Gastrocnemius medialis (tissue), 4 donors: Measurements from ENCODE around the gene HOXA9. TPM values are rescaled to one million over a fixed set of nuclear protein-coding genes. Genes with fewer than 3 reads are reported as not detected.

Experiments used
- ATAC-seq, 2 donors: fragments of 150-250 bp; one replicate each; pipeline ENCODE4 v1.9.1; 2016
- DNase-seq, 2 donors: peaks; one replicate each; pipeline ENCODE4 v3.0.0-alpha.2; 2019
- H3K27ac ChIP-seq, 4 donors: fragments of 200-600 bp; sonication (generic); 1 replicate in 1 of 4; 2 replicates in 3 of 4; pipeline ENCODE4 v1.5.1; 2016 to 2018; ENCODE audit warnings: mild to moderate bottlenecking in 2 of 4, moderate library complexity in 1 of 4
- H3K27me3 ChIP-seq, 3 donors: fragments of 200-600 bp; sonication (generic) in 2 of 3; 1 replicate in 1 of 3; 2 replicates in 2 of 3; pipeline versions ENCODE4 v1.5.1 to v1.6.0; 2016 to 2019; ENCODE audit warnings: mild to moderate bottlenecking in 1 of 3, moderate library complexity in 1 of 3
- H3K36me3 ChIP-seq, 2 donors: fragments of 200-600 bp; sonication (generic) in 1 of 2; one replicate each; pipeline ENCODE4 v1.5.1; 2017 to 2018
- H3K4me1 ChIP-seq, 2 donors: fragments of 200-600 bp; sonication (generic) in 1 of 2; one replicate each; pipeline ENCODE4 v1.5.1; 2016 to 2017; ENCODE audit warnings: mild to moderate bottlenecking in 2 of 2
- H3K4me3 ChIP-seq, 4 donors: fragments of 200-600 bp; sonication (generic) in 3 of 4; 1 replicate in 1 of 4; 2 replicates in 3 of 4; pipeline ENCODE4 v1.5.1; 2016 to 2019; ENCODE audit warnings: mild to moderate bottlenecking in 2 of 4
- H3K9me3 ChIP-seq, 3 donors: fragments of 200-600 bp; sonication (generic) in 2 of 3; 1 replicate in 1 of 3; 2 replicates in 2 of 3; pipeline ENCODE4 v1.5.1; 2016 to 2019
- CTCF ChIP-seq, 5 experiments: fragments of 450-650 bp in 3 of 5; fragments of 200-600 bp in 2 of 5; sonication (generic) in 2 of 5; IDR thresholded peaks in 4 of 5; conservative IDR thresholded peaks in 1 of 5; 1 replicate in 4 of 5; 2 replicates in 1 of 5; pipeline ENCODE4 v1.5.1; 2016 to 2019; ENCODE audit warnings: antibody characterized with exemption in 5 of 5, mild to moderate bottlenecking in 3 of 5, moderate library complexity in 3 of 5
- POLR2A ChIP-seq, 2 donors: fragments of 450-650 bp; IDR thresholded peaks; one replicate each; pipeline ENCODE4 v1.6.1; 2017; ENCODE audit warnings: antibody characterized with exemption in 2 of 2, mild to moderate bottlenecking in 2 of 2, moderate library complexity in 2 of 2
- in situ Hi-C, 4 donors: fragments of 200-750 bp; cut with MboI; loops; one replicate each; pipeline versions ENCODE4 v1.15.0 to v1.8.0; 2017; ENCODE audit warnings: low sequenced_read_pairs in 4 of 4
- intact Hi-C: fragments of 100-400 bp; cut with DNase I; formaldehyde crosslinking; loops from one replicate; pipeline ENCODE4 v1.15.1; 2023; ENCODE audit warnings: low total_unique reads
- total RNA-seq, 4 donors: library from RNA; depleted of rRNA; stranded (reverse); fragments of >200 nt; gene quantifications; one replicate each; pipeline versions ENCODE4 v1.1.0 to v1.2.3, GENCODE V29; 2016

HOXA9 gene
- total RNA-seq, 4 donors from 2014 or later: 18.9 to 30.3 (median 19.5) TPM

GRCh38 chr7:27123477-27124053 is 41.8 kb downstream of the HOXA9 start:
- no peak for DNase-seq
- no peak for ATAC-seq
- TF ChIP-seq CTCF (IDR thresholded peaks at IDR 0.05 in 4 of 5, conservative IDR thresholded peaks at IDR 0.05 in 1 of 5) (no peak), POLR2A (IDR thresholded peaks at IDR 0.05) (no peak)
- in situ Hi-C loops: no loop called here
- no peaks in the 10 kb centered on the region for H3K36me3 ChIP-seq
- intact Hi-C loops: no loop called here
- no peak overlapping the region for H3K27ac ChIP-seq
- H3K4me3 ChIP-seq: no peak overlapping the region
- H3K4me1 ChIP-seq: peaks cover 30 to 56% of the 10 kb centered on the region in 2 donors
- no peaks in the 10 kb centered on the region for H3K9me3 ChIP-seq
- H3K27me3 ChIP-seq: no peaks in the 10 kb centered on the region

GRCh38 chr7:27123007-27123476 is 42.3 kb downstream of the HOXA9 start:
- Histone ChIP-seq H3K4me1 (peaks cover 25 to 51% of the 10 kb centered on the region in 2 donors), H3K36me3 (no peaks in the 10 kb centered on the region), H3K9me3 (no peaks in the 10 kb centered on the region), H3K27ac (no peak overlapping the region), H3K27me3 (no peaks in the 10 kb centered on the region), H3K4me3 (no peak overlapping the region)
- intact Hi-C loops: no loop called here
- ATAC-seq (no peak), DNase-seq (no peak)
- in situ Hi-C loops: no loop called here
- TF ChIP-seq POLR2A (IDR thresholded peaks at IDR 0.05): no peak
- TF ChIP-seq CTCF (IDR thresholded peaks at IDR 0.05 in 4 of 5, conservative IDR thresholded peaks at IDR 0.05 in 1 of 5): no peak

- intact Hi-C loops: no loop called here
- DNase-seq (no peak), ATAC-seq (no peak)
- Histone ChIP-seq H3K9me3 (no peaks in the 10 kb centered on the region), H3K4me1 (peaks cover 18 to 43% of the 10 kb centered on the region in 2 donors), H3K36me3 (no peaks in the 10 kb centered on the region), H3K27me3 (no peaks in the 10 kb centered on the region), H3K27ac (no peak overlapping the region), H3K4me3 (peak overlapping the region in 1 of 4 donors; percentile 2)
- in situ Hi-C loops: no loop called here
- TF ChIP-seq POLR2A (IDR thresholded peaks at IDR 0.05): no peak
- TF ChIP-seq CTCF (IDR thresholded peaks at IDR 0.05 in 4 of 5, conservative IDR thresholded peaks at IDR 0.05 in 1 of 5): no peak
Measured at GRCh38 chr7:27122077-27122910, 43.0 kb downstream of the HOXA9 start.

DNA sequence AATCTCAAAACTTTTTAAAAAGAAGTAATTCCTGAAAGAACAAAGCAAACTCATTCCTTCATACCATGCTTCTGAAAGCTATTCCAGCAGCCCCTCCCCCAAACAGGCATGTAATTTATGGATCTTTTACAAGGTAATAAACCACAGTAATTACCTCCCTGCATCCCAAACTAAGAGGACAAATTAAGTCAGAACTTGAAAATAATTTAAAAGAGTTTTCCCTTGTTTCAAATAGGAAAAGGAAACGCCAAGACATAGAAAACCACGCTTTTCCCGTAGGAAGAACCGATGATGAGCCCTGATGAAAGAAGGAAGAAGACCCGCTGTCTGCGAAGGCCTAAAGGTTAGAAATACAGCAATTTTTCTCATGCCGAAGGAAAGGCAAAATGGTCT is 43.7 kb downstream of the HOXA9 start:
- Histone ChIP-seq H3K4me1 (peaks cover 11 to 37% of the 10 kb centered on the region in 2 donors), H3K27ac (no peak overlapping the region), H3K36me3 (no peaks in the 10 kb centered on the region), H3K9me3 (no peaks in the 10 kb centered on the region), H3K4me3 (peak overlapping the region in 1 of 4 donors; percentile 2), H3K27me3 (no peaks in the 10 kb centered on the region)
- in situ Hi-C loops: no loop called here
- DNase-seq (no peak), ATAC-seq (no peak)
- TF ChIP-seq POLR2A (IDR thresholded peaks at IDR 0.05): no peak
- no peak for TF ChIP-seq CTCF (IDR thresholded peaks at IDR 0.05 in 4 of 5, conservative IDR thresholded peaks at IDR 0.05 in 1 of 5)
- intact Hi-C loops: no loop called here
